HCT116 (cell line): ENCODE data around the gene DMXL2. TPM values are rescaled to one million over a fixed set of nuclear protein-coding genes. Genes with fewer than 3 reads are reported as not detected.

ENCODE experiments used
- ATAC-seq: fragments of 200-7000 bp; cut with Tn5 transposase; 2 replicates; pipeline ENCODE4 v1.9.1; 2020; ENCODE audit warnings: mild to moderate bottlenecking, moderate library complexity
- BruUV-seq: library from RNA; stranded (reverse); fragments of 400-500 nt; replicated peaks from 2 replicates; lab custom pipeline; 2021; lab: Mats Ljungman, UMichigan
- CTCF ChIA-PET: fragments of 300-600 bp; sonication (Branson Sonifier 250); formaldehyde crosslinking; loops from one replicate; lab custom pipeline; 2021; ENCODE audit warnings: antibody characterized with exemption; lab: Charles Lee
- POLR2A ChIA-PET: fragments of 300-600, 350-600 bp; sonication (Branson Sonifier 250); formaldehyde crosslinking; loops from one replicate; lab custom pipeline; 2021; ENCODE audit warnings: antibody characterized with exemption; lab: Charles Lee
- RAD21 ChIA-PET, 2 experiments: fragments of 300-600 bp; sonication (Branson Sonifier 250); formaldehyde crosslinking; loops; one replicate each; lab custom pipeline; 2023; ENCODE audit warnings: low total read pairs in 2 of 2; ENCODE audit not compliant: uncharacterized antibody in 2 of 2, unreplicated experiment in 2 of 2, low non-redundant PET in 1 of 2; lab: Charles Lee
- DNase-seq: peaks from one replicate; pipeline ENCODE4 v3.0.0-alpha.2; 2010; ENCODE audit warnings: low read depth, low spot score
- H2AFZ ChIP-seq: fragments of 200-600 bp; shearing (Covaris generic), sonication (generic); 2 replicates; pipeline ENCODE4 v1.6.1; 2017; ENCODE audit warnings: low read depth, mixed run types, mixed read lengths, antibody characterized with exemption, low read length; ENCODE audit not compliant: poor library complexity, severe bottlenecking
- H3K27ac ChIP-seq: 2 replicates; pipeline ENCODE4 v1.5.1; 2012; ENCODE audit warnings: low read depth, low read length
- H3K27me3 ChIP-seq: fragments of 200-600 bp; sonication (generic); 2 replicates; pipeline ENCODE4 v1.6.1; 2016; ENCODE audit warnings: mixed run types, low read length, mixed read lengths; ENCODE audit not compliant: insufficient read depth
- H3K36me3 ChIP-seq, 2 experiments: fragments of 200-500 bp in 1 of 2; fragments of 200-600 bp in 1 of 2; sonication (Bioruptor generic) in 1 of 2; sonication (generic) in 1 of 2; 2 replicates each; pipeline versions ENCODE4 v1.5.1 to v1.6.1; 2014 to 2016; ENCODE audit warnings: low read length in 2 of 2, inconsistent platforms in 1 of 2, mixed read lengths in 1 of 2, mixed run types in 1 of 2; ENCODE audit not compliant: insufficient read depth in 2 of 2, control insufficient read depth in 1 of 2
- H3K4me1 ChIP-seq, 2 experiments: fragments of 200-600 bp in 1 of 2; sonication (generic) in 1 of 2; 2 replicates each; pipeline versions ENCODE4 v1.5.1 to v1.6.1; 2012 to 2017; ENCODE audit warnings: low read length in 2 of 2, inconsistent platforms in 1 of 2, mild to moderate bottlenecking in 1 of 2, mixed read lengths in 1 of 2, mixed run types in 1 of 2, moderate library complexity in 1 of 2; ENCODE audit not compliant: insufficient read depth in 2 of 2, control insufficient read depth in 1 of 2
- H3K4me2 ChIP-seq: fragments of 200-600 bp; sonication (generic); 2 replicates; pipeline ENCODE4 v1.6.1; 2017; ENCODE audit warnings: mixed run types, low read length, mixed read lengths
- H3K4me3 ChIP-seq, 2 experiments: fragments of 200-600 bp in 1 of 2; sonication (generic) in 1 of 2; replicated peaks in 1 of 2; 2 replicates each; pipeline ENCODE4 v1.5.1; 2011 to 2016; ENCODE audit warnings: low read length in 2 of 2, control low read depth in 1 of 2, low read depth in 1 of 2, mild to moderate bottlenecking in 1 of 2, mixed read lengths in 1 of 2, mixed run types in 1 of 2
- H3K79me2 ChIP-seq: fragments of 200-600 bp; sonication (generic); 2 replicates; pipeline ENCODE4 v1.6.1; 2017; ENCODE audit warnings: mild to moderate bottlenecking, mixed run types, low read length, moderate library complexity, mixed read lengths; ENCODE audit not compliant: insufficient read depth
- H3K9ac ChIP-seq: fragments of 200-600 bp; sonication (generic); 2 replicates; pipeline ENCODE4 v1.6.1; 2016; ENCODE audit warnings: low read length, mixed read lengths
- H3K9me2 ChIP-seq: fragments of 200-600 bp; sonication (generic), shearing (Covaris generic); 2 replicates; pipeline ENCODE4 v1.6.1; 2017; ENCODE audit warnings: mixed run types, mild to moderate bottlenecking, moderate library complexity; ENCODE audit not compliant: insufficient read depth
- H3K9me3 ChIP-seq, 2 experiments: fragments of 200-500 bp in 1 of 2; fragments of 200-600 bp in 1 of 2; sonication (Bioruptor generic) in 1 of 2; sonication (generic) in 1 of 2; 2 replicates each; pipeline ENCODE4 v1.6.1; 2014 to 2017; ENCODE audit warnings: low read length in 2 of 2, mixed read lengths in 2 of 2, inconsistent platforms in 1 of 2, low read depth in 1 of 2, mild to moderate bottlenecking in 1 of 2, mixed run types in 1 of 2, moderate library complexity in 1 of 2; ENCODE audit not compliant: control insufficient read depth in 1 of 2, insufficient read depth in 1 of 2
- H4K20me1 ChIP-seq: fragments of 200-600 bp; sonication (generic), shearing (Covaris generic); 2 replicates; pipeline ENCODE4 v1.6.1; 2017; ENCODE audit warnings: mixed run types, mild to moderate bottlenecking, moderate library complexity; ENCODE audit not compliant: insufficient read depth
- CBX3 ChIP-seq: IDR thresholded peaks from 2 replicates; pipeline ENCODE4 v1.6.1; 2012; ENCODE audit warnings: low read depth
- CEBPB ChIP-seq: IDR thresholded peaks from 2 replicates; pipeline ENCODE4 v1.6.1; 2012; ENCODE audit warnings: low read depth
- EGR1 ChIP-seq: IDR thresholded peaks from 2 replicates; pipeline ENCODE4 v1.6.1; 2012; ENCODE audit warnings: low read depth
- ELF1 ChIP-seq: IDR thresholded peaks from 2 replicates; pipeline ENCODE4 v1.6.1; 2012; ENCODE audit warnings: low read depth, borderline replicate concordance
- FOSL1 ChIP-seq: IDR thresholded peaks from 2 replicates; pipeline ENCODE4 v1.6.1; 2012; ENCODE audit warnings: low read depth
- JUND ChIP-seq: IDR thresholded peaks from 2 replicates; pipeline ENCODE4 v1.6.1; 2012
- POLR2A ChIP-seq: IDR thresholded peaks from 2 replicates; pipeline ENCODE4 v1.7.0; 2011; ENCODE audit warnings: borderline replicate concordance; ENCODE audit not compliant: insufficient read depth, insufficient read length; ENCODE audit errors: extremely low read depth
- RAD21 ChIP-seq: IDR thresholded peaks from 2 replicates; pipeline ENCODE4 v1.6.1; 2012; ENCODE audit warnings: low read depth, mild to moderate bottlenecking
- SIN3A ChIP-seq: IDR thresholded peaks from 2 replicates; pipeline ENCODE4 v1.6.1; 2012; ENCODE audit warnings: low read depth
- SP1 ChIP-seq: IDR thresholded peaks from 2 replicates; pipeline ENCODE4 v1.6.1; 2012; ENCODE audit warnings: low read depth
- SRF ChIP-seq: IDR thresholded peaks from 2 replicates; pipeline ENCODE4 v1.6.1; 2012; ENCODE audit warnings: low read depth
- ZFX ChIP-seq: fragments of 450-650 bp; IDR thresholded peaks from 2 replicates; pipeline ENCODE4 v1.6.1; 2017
- intact Hi-C: fragments of 100-400 bp; cut with micrococcal nuclease; formaldehyde crosslinking; loops from 2 replicates; pipeline ENCODE4 v1.10.0; 2022
- total RNA-seq: library from RNA; stranded (reverse); gene quantifications from one replicate; pipeline ENCODE4 v1.2.1, GENCODE V29; 2021; ENCODE audit not compliant: unreplicated experiment

DMXL2 gene
- total RNA-seq, 1 experiment from 2014 or later: 21.5 TPM

GRCh38 chr15:51526955-51527354 is 95.6 kb downstream of the DMXL2 start:
- DNase-seq: no peak
- no TSS peak for BruUV-seq
- Histone ChIP-seq H4K20me1 (no peaks in the 10 kb centered on the region), H2AFZ (no peak overlapping the region), H3K9ac (no peak overlapping the region), H3K4me2 (no peak overlapping the region), H3K79me2 (no peaks in the 10 kb centered on the region), H3K4me1 (no peaks in the 10 kb centered on the region), H3K27ac (no peak overlapping the region), H3K27me3 (no peaks in the 10 kb centered on the region), H3K9me2 (no peaks in the 10 kb centered on the region), H3K9me3 (no peaks in the 10 kb centered on the region; a peak in 1 of 4 replicates), H3K36me3 (no peaks in the 10 kb centered on the region), H3K4me3 (no peak overlapping the region)
- RAD21 ChIA-PET: no interaction called here
- POLR2A ChIA-PET: no interaction called here
- CTCF ChIA-PET: no interaction called here
- ATAC-seq: no peak
- no peak for TF ChIP-seq CEBPB
- TF ChIP-seq SP1: no peak
- no peak for TF ChIP-seq POLR2A
- no peak for TF ChIP-seq RAD21
- TF ChIP-seq CBX3: no peak
- TF ChIP-seq JUND: no peak
- no peak for TF ChIP-seq ZFX
- no peak for TF ChIP-seq SIN3A
- intact Hi-C loops: no loop called here

DNA sequence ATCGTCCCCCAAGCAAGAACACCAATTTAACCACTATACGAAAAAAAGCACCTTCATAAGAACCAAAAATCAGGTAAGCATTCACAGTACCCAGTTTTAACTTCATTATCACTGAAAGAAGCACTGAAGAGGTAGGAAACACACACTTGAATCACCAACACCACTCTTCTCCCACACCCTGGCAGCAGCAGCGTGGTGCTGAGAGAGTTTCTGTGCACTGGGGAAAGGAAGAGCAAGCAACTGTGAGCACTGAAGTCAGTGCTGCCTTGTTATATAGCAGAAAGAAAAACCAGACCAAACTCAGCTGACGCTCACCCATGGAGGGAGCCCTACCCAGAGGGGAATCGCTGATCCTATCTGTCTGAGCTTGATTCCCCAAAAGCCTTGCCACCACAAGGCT is 98.2 kb downstream of the DMXL2 start:
- RAD21 ChIA-PET: no interaction called here
- no peak overlapping the region for H3K4me2 ChIP-seq

More for the DNA sequence above, 98.2 kb downstream of the DMXL2 start:
- Histone ChIP-seq H3K9me2 (no peaks in the 10 kb centered on the region), H4K20me1 (no peaks in the 10 kb centered on the region), H3K27ac (no peak overlapping the region), H3K36me3 (no peaks in the 10 kb centered on the region), H2AFZ (no peak overlapping the region), H3K27me3 (no peaks in the 10 kb centered on the region), H3K4me3 (no peak overlapping the region), H3K4me1 (no peaks in the 10 kb centered on the region), H3K9me3 (no peaks in the 10 kb centered on the region), H3K9ac (no peak overlapping the region), H3K79me2 (no peaks in the 10 kb centered on the region)
- ATAC-seq (no peak), DNase-seq (no peak)
- no TSS peak for BruUV-seq
- CTCF ChIA-PET: no interaction called here
- intact Hi-C loops: no loop called here
- POLR2A ChIA-PET: no interaction called here
- TF ChIP-seq JUND: no peak
- no peak for TF ChIP-seq SRF
- TF ChIP-seq EGR1: no peak
- TF ChIP-seq RAD21: no peak
- TF ChIP-seq POLR2A: no peak
- no peak for TF ChIP-seq CBX3
- no peak for TF ChIP-seq ELF1
- TF ChIP-seq FOSL1: no peak
